Gastroesophageal sphincter (tissue), 4 donors: ENCODE data around the gene P4HA3. TPM values are rescaled to one million over a fixed set of nuclear protein-coding genes. Genes with fewer than 3 reads are reported as not detected.
"Not testable (repeated sequence)": the region's sequence is repeated elsewhere in the genome, so short reads cannot be mapped to it uniquely, and the experiment has no call there.

Source experiments
- ATAC-seq: fragments of 150-250 bp; one replicate; pipeline ENCODE4 v1.9.1; 2016; ENCODE audit warnings: mild to moderate bottlenecking, moderate library complexity
- H3K27ac ChIP-seq, 4 donors: fragments of 200-600 bp; sonication (generic) in 3 of 4; 1 replicate in 3 of 4; 2 replicates in 1 of 4; pipeline ENCODE4 v1.5.1; 2016 to 2019
- H3K27me3 ChIP-seq: fragments of 200-600 bp; sonication (generic); one replicate; pipeline ENCODE4 v1.5.1; 2019
- H3K36me3 ChIP-seq, 2 donors: fragments of 200-600 bp; sonication (generic); one replicate each; pipeline ENCODE4 v1.5.1; 2019; ENCODE audit warnings: control low read depth in 1 of 2
- H3K4me1 ChIP-seq, 3 donors: fragments of 200-600 bp; sonication (generic); 1 replicate in 2 of 3; 2 replicates in 1 of 3; pipeline ENCODE4 v1.5.1; 2016 to 2019; ENCODE audit warnings: control low read depth in 2 of 3
- H3K4me3 ChIP-seq, 2 donors: fragments of 200-600 bp; sonication (generic); one replicate each; pipeline ENCODE4 v1.5.1; 2019; ENCODE audit warnings: mild to moderate bottlenecking in 1 of 2, moderate library complexity in 1 of 2
- H3K9me3 ChIP-seq, 3 donors: fragments of 200-600 bp; sonication (generic); one replicate each; pipeline ENCODE4 v1.5.1; 2017 to 2019; ENCODE audit warnings: control low read depth in 2 of 3
- CTCF ChIP-seq, 4 experiments: fragments of 200-600 bp in 2 of 4; fragments of 450-650 bp in 2 of 4; sonication (generic) in 1 of 4; IDR thresholded peaks; one replicate each; pipeline ENCODE4 v1.5.1; 2017 to 2019; ENCODE audit warnings: antibody characterized with exemption in 4 of 4, mild to moderate bottlenecking in 2 of 4, moderate library complexity in 2 of 4
- EP300 ChIP-seq: sonication (generic); formaldehyde crosslinking; IDR thresholded peaks from one replicate; pipeline ENCODE4 v1.6.1; 2017; ENCODE audit warnings: antibody characterized with exemption, mild to moderate bottlenecking
- POLR2A ChIP-seq, 2 donors: fragments of 450-650 bp; IDR thresholded peaks; one replicate each; pipeline ENCODE4 v1.6.1; 2017; ENCODE audit warnings: antibody characterized with exemption in 2 of 2, mild to moderate bottlenecking in 2 of 2, moderate library complexity in 1 of 2
- POLR2AphosphoS5 ChIP-seq: sonication (generic); formaldehyde crosslinking; IDR thresholded peaks from one replicate; pipeline ENCODE4 v1.6.1; 2017; ENCODE audit warnings: antibody characterized with exemption
- WGBS, 2 donors: methylation state at CpG; one replicate each; pipeline ENCODE4 v1.1.5; 2018; ENCODE audit warnings: low coverage in 1 of 2; 5-methylcytosine and 5-hydroxymethylcytosine counted together
- total RNA-seq, 4 donors: library from RNA; depleted of rRNA; stranded (reverse); fragments of >200 nt; gene quantifications; one replicate each; pipeline ENCODE4 v1.1.0, GENCODE V29; 2016

P4HA3 gene
- total RNA-seq, 4 donors from 2014 or later, result 0.69 to 2.9 (median 0.94) TPM; not detected in 1

DNA sequence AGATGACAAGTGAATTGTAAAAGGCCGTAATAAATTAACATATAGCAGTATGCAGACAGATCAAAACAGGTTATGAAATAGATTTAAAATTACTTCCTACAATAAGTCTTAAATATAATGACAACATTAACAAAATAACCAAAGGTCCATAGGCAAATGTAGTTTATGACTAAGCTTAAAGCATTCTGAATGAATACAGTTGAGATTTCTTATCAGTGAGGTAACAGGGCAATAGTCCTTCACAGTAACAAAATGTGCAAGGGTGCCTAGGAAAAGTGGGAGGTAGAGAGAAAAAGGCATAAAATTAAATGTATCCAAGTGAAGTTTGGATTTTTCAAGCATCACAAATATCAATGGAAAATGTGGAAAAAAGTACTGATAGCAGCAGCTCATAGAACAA lies 20.9 kb upstream of the P4HA3 start:
- H3K27ac ChIP-seq, result no peak overlapping the region
- TF ChIP-seq EP300 (no peak), CTCF (IDR thresholded peaks at IDR 0.05) (no peak), POLR2AphosphoS5 (no peak), POLR2A (IDR thresholded peaks at IDR 0.05) (no peak)
- no peaks in the 10 kb centered on the region for H3K9me3 ChIP-seq
- peaks cover 0 to 6% (median 0%) of the 10 kb centered on the region in 3 donors for H3K4me1 ChIP-seq
- H3K27me3 ChIP-seq, result no peaks in the 10 kb centered on the region
- 100% methylated on average over 1 of the region's 1 CpG for WGBS, 2 donors
- H3K4me3 ChIP-seq, result no peak overlapping the region
- H3K36me3 ChIP-seq, result peaks cover 0 to 7% of the 10 kb centered on the region in 2 donors
- ATAC-seq, result no peak

GRCh38 chr11:74331000-74331399 lies 19.6 kb upstream of the P4HA3 start:
- not testable (repeated sequence) for H3K27me3 ChIP-seq, H3K27ac ChIP-seq, H3K9me3 ChIP-seq, H3K4me3 ChIP-seq, H3K36me3 ChIP-seq, ATAC-seq
- WGBS, 2 donors, result 42 to 90% methylated on average over 2 to 6 of the region's 6 CpGs
- peaks cover 3 to 19% (median 12%) of the 10 kb centered on the region in 3 donors for H3K4me1 ChIP-seq

- H3K27ac ChIP-seq, result no peak overlapping the region
- TF ChIP-seq EP300, result no peak
- TF ChIP-seq POLR2AphosphoS5, result no peak
- TF ChIP-seq POLR2A (IDR thresholded peaks at IDR 0.05), result no peak
- TF ChIP-seq CTCF (IDR thresholded peaks at IDR 0.05), result no peak
Observed at GRCh38 chr11:74330075-74330858, 18.8 kb upstream of the P4HA3 start.

DNA sequence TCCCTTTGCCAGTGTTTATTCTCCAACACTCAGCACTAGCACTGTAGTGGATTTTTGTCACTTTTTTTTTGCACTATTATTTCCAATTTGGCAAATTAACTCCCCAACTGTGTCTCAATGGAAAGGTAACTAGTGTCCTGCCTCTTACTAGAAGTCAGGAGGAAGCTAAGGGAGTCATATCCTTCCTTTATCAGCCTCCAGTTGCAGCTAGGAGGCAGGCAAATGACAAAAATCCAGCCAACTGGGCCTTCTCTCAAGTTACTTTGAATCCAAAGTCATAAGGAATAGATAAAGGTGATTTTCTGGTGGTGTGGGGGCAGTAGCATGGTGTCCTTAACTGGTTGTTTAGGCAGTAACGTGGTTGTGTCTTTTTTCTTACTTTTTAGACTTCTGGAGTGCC lies 15.6 kb upstream of the P4HA3 start:
- ATAC-seq, result no peak
- H3K4me3 ChIP-seq, result no peak overlapping the region
- WGBS, 2 donors, result 80 to 92% methylated on average over 1 of the region's 1 CpG
- no peak for TF ChIP-seq CTCF (IDR thresholded peaks at IDR 0.05)
- no peak for TF ChIP-seq POLR2AphosphoS5
- no peak for TF ChIP-seq EP300
- no peak for TF ChIP-seq POLR2A (IDR thresholded peaks at IDR 0.05)
- H3K36me3 ChIP-seq, result no peaks in the 10 kb centered on the region
- H3K4me1 ChIP-seq, result peaks cover 4 to 35% (median 26%) of the 10 kb centered on the region in 3 donors
- no peaks in the 10 kb centered on the region for H3K9me3 ChIP-seq
- no peaks in the 10 kb centered on the region for H3K27me3 ChIP-seq
- no peak overlapping the region for H3K27ac ChIP-seq

More at GRCh38 chr11:74330075-74330858, 18.8 kb upstream of the P4HA3 start:
- ATAC-seq, result no peak
- Histone ChIP-seq H3K4me1 (peaks cover 3 to 27% (median 19%) of the 10 kb centered on the region in 3 donors), H3K36me3 (no peaks in the 10 kb centered on the region), H3K27me3 (no peaks in the 10 kb centered on the region), H3K9me3 (no peaks in the 10 kb centered on the region), H3K4me3 (no peak overlapping the region)

- TF ChIP-seq CTCF (IDR thresholded peaks at IDR 0.05) (no peak), EP300 (no peak), POLR2A (IDR thresholded peaks at IDR 0.05) (no peak), POLR2AphosphoS5 (no peak)
- peaks cover 7 to 39% (median 30%) of the 10 kb centered on the region in 3 donors for H3K4me1 ChIP-seq
- no peak overlapping the region for H3K4me3 ChIP-seq
- WGBS, 2 donors, result 69 to 79% methylated on average over 5 of the region's 5 CpGs
- H3K27ac ChIP-seq, result peak overlapping the region in 2 of 4 donors; percentile 4 to 53
- H3K9me3 ChIP-seq, result no peaks in the 10 kb centered on the region
- no peaks in the 10 kb centered on the region for H3K36me3 ChIP-seq
- H3K27me3 ChIP-seq, result no peaks in the 10 kb centered on the region
- no peak for ATAC-seq
Observed at GRCh38 chr11:74326665-74327064, 15.2 kb upstream of the P4HA3 start.
